OCI-LY3 (cell line): ENCODE data around the gene EPYC.

ENCODE experiments used
- CTCF ChIP-seq: fragments of 200-600, 300-600 bp; sonication (generic); IDR thresholded peaks from 2 replicates; pipeline ENCODE4 v1.5.1; 2014; ENCODE audit warnings: antibody characterized with exemption, low read length, low read depth
- EZH2phosphoT487 ChIP-seq: fragments of 200-600 bp; shearing (Covaris generic); IDR thresholded peaks from 2 replicates; pipeline ENCODE4 v1.6.1; 2018; ENCODE audit warnings: antibody characterized with exemption, mixed run types, low read depth

- no peak for TF ChIP-seq CTCF
- TF ChIP-seq EZH2phosphoT487 = no peak
These were observed 32.5 kb downstream of the EPYC start for GRCh38 chr12:90972226-90972625.
